D721Med (cell line): Measurements from ENCODE around the gene GIMAP4.
"Not testable (repeated sequence)": the region's sequence is repeated elsewhere in the genome, so short reads cannot be mapped to it uniquely, and the experiment has no call there.

Experiments
- DNase-seq: peaks from one replicate; pipeline ENCODE4 v3.0.0; 2011; ENCODE audit warnings: low spot score; ENCODE audit not compliant: insufficient read length
- FAIRE-seq: peaks from 2 replicates; lab custom pipeline; 2011; peaks lifted over from hg19 to GRCh38; lab: Jason Lieb, UNC
- TF ChIP-seq, protein P1 (sequence below): IDR thresholded peaks from 2 replicates; pipeline ENCODE4 v1.5.1; 2012; ENCODE audit warnings: mild to moderate bottlenecking, control low read depth; ENCODE audit not compliant: insufficient read depth; ENCODE audit errors: missing control alignments

Gene GIMAP4

DNA sequence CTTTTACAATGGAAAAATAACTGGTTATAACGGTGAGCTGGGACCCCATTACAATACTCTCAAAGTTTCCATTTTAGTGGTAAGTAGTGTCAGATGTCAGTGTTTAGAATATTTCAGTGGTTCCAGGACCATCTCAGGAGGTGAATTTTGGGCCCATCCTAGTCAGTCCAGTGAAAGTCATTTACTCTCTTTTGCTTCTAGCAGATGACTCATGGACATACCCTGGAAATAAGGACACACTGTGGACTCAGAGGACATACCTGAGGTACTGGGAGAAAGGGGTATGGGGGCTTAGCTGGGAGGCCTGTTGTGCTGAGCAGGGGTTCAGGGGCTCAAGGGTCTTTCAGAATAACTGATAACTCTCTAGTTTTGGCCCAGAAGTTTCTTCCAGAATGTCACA lies 618 bp upstream of the GIMAP4 start:
- TF ChIP-seq, protein P1, sequence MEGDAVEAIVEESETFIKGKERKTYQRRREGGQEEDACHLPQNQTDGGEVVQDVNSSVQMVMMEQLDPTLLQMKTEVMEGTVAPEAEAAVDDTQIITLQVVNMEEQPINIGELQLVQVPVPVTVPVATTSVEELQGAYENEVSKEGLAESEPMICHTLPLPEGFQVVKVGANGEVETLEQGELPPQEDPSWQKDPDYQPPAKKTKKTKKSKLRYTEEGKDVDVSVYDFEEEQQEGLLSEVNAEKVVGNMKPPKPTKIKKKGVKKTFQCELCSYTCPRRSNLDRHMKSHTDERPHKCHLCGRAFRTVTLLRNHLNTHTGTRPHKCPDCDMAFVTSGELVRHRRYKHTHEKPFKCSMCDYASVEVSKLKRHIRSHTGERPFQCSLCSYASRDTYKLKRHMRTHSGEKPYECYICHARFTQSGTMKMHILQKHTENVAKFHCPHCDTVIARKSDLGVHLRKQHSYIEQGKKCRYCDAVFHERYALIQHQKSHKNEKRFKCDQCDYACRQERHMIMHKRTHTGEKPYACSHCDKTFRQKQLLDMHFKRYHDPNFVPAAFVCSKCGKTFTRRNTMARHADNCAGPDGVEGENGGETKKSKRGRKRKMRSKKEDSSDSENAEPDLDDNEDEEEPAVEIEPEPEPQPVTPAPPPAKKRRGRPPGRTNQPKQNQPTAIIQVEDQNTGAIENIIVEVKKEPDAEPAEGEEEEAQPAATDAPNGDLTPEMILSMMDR: no peak
- DNase-seq (no peak), FAIRE-seq (no peak)

DNA sequence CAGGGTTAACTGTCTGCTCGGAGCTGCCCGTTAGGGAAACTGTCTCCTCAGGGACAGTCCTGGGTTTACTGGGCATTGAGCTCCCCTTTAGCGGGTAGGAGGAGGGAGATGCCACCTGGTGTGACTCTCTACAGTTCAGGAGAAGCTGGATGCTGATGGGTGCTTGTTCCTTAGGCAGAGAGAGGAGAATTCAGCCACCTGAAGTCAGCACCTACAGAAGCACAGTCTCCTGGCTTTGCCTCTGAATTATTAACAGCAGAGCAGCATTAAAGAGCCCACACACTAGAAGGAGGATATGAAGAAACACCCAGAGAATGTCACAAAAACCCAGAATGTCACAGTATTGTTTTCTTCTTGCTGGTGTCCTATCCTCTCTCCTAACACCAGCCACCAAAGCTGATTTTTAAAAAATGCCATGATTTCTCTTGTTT lies 696 bp downstream of the GIMAP4 start:
- TF ChIP-seq, protein P1: no peak
- no peak for FAIRE-seq
- no peak for DNase-seq

DNA sequence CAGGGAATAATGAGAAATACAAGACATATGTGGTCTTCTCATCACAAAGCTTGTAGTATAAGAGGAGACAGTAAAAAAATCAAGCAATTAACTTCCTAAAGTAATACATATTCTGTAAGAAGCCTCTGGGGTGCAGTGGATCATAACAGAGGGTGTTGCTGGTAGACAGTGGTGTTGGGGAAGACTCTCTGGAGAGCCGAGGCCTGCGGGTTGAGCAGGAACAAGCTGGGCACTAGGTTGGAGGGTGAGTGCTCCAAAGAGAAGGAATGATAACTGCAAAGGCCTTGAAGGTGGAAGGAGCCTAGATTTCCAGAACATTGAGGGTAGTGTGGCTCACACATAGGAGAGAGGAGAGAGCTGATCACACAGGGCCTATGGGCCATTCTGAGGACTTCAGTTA lies 1.5 kb downstream of the GIMAP4 start:
- TF ChIP-seq, protein P1: no peak
- no peak for FAIRE-seq
- DNase-seq: no peak

DNA sequence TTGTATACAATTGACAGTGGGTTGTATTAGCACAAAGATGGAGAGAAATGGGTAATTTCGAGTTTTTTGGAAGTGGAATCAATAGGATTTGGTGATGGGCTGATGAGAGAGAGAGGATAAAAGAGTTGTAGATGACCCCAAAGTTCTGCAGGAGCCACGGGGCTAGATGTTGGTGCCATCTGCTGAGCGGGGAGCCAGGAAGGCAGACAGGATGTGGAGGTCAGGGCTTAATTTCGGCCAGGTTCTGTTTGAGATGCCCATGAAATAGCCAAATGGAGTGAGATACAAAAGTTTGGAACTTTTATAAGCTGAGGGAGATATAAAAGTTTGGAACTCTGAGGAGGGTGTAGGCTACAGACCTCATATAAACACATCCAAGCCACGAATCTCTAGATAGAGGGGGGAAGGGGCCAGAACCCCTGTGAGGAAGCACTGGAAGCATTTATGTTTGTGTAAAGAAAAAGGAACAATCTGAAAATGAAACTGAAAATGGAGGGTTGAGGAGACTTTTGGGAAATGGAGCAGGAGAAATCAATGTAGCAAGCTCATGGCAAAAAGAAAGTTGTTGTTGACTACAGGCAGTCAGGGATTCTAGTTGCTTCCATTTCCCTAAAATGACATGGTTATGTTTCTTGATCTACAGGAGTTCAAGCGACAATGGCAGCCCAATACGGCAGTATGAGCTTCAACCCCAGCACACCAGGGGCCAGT lies 2.2 kb downstream of the GIMAP4 start:
- FAIRE-seq: no peak
- TF ChIP-seq, protein P1: no peak
- no peak for DNase-seq

DNA sequence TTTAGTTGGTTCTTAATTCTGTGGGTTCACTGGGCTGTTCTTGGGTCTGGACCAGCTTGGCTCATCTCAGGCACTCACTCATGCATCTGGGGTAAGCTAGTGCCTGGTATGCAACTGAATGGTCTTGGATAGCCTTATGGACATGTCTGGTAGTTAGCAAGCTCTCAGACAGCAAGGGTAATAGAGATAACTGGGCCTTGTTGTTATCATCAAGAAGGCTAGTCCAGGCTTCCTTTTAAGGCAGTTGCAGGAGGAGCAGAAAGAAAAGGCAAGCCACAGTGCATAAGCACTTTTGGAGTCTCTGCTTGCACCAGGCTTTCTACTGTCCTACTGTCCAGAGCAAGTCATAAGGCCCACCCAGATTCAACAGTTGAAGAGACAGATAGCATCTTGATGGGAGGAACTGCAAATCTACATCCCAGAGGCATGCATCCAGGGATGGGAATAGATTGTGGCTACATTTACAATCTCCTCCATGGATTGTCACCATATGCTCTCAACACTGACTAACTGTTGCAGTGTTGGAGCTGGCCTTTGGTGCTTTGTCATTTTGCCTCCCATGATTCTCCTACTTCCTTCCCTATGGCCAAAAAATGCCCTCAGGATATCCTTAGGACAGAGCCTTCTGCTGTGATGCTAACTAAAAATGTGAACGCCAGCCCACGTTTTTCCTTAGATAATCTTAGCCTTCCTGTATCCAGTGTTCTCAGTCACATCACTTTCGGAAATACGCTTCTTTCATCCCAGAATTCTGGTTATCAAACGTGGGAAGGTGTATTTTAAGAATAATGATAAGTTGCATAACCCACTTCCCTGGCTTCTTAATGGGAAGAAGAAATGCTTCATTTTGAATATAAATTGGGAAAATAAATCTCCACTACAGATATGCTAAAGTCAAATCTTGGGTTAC lies 3.6 kb downstream of the GIMAP4 start:
- TF ChIP-seq, protein P1: no peak
- FAIRE-seq (no peak), DNase-seq (no peak)

DNA sequence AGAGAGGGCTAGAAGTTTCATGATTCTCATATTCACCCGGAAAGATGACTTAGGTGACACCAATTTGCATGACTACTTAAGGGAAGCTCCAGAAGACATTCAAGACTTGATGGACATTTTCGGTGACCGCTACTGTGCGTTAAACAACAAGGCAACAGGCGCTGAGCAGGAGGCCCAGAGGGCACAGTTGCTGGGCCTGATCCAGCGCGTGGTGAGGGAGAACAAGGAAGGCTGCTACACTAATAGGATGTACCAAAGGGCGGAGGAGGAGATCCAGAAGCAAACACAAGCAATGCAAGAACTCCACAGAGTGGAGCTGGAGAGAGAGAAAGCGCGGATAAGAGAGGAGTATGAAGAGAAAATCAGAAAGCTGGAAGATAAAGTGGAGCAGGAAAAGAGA lies 5.3 kb downstream of the GIMAP4 start:
- DNase-seq (no peak), FAIRE-seq (no peak)
- TF ChIP-seq, protein P1: no peak

DNA sequence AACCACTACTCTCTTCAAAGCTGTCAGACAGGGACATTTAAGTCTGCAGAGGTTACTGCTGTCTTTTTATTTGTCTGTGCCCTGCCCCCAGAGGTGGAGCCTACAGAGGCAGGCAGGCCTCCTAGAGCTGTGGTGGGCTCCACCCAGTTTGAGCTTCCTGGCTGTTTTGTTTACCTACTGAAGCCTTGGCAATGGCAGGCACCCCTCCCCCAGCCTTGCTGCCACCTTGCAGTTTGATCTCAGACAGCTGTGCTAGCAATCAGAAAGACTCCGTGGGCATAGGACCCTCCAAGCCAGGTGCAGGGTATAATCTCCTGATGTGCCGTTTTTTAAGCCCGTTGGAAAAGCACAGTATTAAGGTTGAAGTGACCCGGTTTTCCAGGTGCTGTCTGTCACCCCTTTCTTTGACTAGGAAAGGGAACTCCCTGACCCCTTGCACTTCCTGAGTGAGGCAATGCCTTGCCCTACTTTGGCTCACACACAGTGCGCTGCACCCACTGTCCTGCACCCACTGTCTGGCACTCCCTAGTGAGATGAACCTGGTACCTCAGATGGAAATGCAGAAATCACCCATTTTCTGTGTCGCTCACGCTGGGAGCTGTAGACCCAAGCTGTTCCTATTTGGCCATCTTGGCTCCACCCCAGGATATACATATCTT lies 12.9 kb downstream of the GIMAP4 start:
- DNase-seq, FAIRE-seq: not testable (repeated sequence)
